Activated CD8-positive, alpha-beta T cell treated with anti-CD3 and anti-CD28 coated beads for 36 hours (primary cell): ENCODE measurements around the gene DTX3. TPM values are rescaled to one million over a fixed set of nuclear protein-coding genes. Genes with fewer than 3 reads are reported as not detected.
"Not testable (repeated sequence)": the region's sequence is repeated elsewhere in the genome, so short reads cannot be mapped to it uniquely, and the experiment has no call there.

Experiments used
- ATAC-seq: fragments of 200-7000 bp; cut with Tn5 transposase; one replicate; pipeline ENCODE4 v1.10.0; 2021; ENCODE audit warnings: mild to moderate bottlenecking, moderate library complexity
- CTCF ChIA-PET: fragments of 350-600 bp; sonication (Branson Sonifier 250); formaldehyde crosslinking; loops from one replicate; lab custom pipeline; 2021; ENCODE audit warnings: antibody characterized with exemption; lab: Charles Lee
- POLR2A ChIA-PET: fragments of 350-600 bp; sonication (Branson Sonifier 250); formaldehyde crosslinking; loops from one replicate; lab custom pipeline; 2021; ENCODE audit warnings: antibody characterized with exemption; lab: Charles Lee
- DNase-seq: peaks from one replicate; pipeline ENCODE4 v3.0.0-alpha.2; 2020
- H3K27ac Mint-ChIP-seq: one replicate; pipeline ENCODE4 v1.8.0; 2021; ENCODE audit warnings: mild to moderate bottlenecking, mixed read lengths
- H3K27me3 Mint-ChIP-seq: one replicate; pipeline ENCODE4 v1.8.0; 2021; ENCODE audit warnings: mixed read lengths
- H3K36me3 Mint-ChIP-seq: one replicate; pipeline ENCODE4 v1.8.0; 2021; ENCODE audit warnings: low read depth, mixed read lengths
- H3K4me1 Mint-ChIP-seq: one replicate; pipeline ENCODE4 v1.8.0; 2021; ENCODE audit warnings: low read depth, mixed read lengths
- H3K4me3 Mint-ChIP-seq: one replicate; pipeline ENCODE4 v1.8.0; 2021; ENCODE audit warnings: mild to moderate bottlenecking, moderate library complexity, mixed read lengths
- H3K9me3 Mint-ChIP-seq: one replicate; pipeline ENCODE4 v1.8.0; 2021; ENCODE audit warnings: mixed read lengths
- intact Hi-C: fragments of 100-400 bp; cut with micrococcal nuclease; formaldehyde crosslinking; loops from one replicate; pipeline ENCODE4 v1.10.0; 2022
- total RNA-seq, 2 experiments: library from RNA; stranded (reverse); gene quantifications; one replicate each; pipeline ENCODE4 v1.2.3, GENCODE V29; 2021
- TF ChIP-seq, protein P1 (sequence below): fragments of 200-600 bp; IDR thresholded peaks from one replicate; pipeline ENCODE4 v1.8.0; 2022; ENCODE audit warnings: antibody characterized with exemption, mild to moderate bottlenecking

Gene DTX3
- total RNA-seq, 2 experiments from 2014 or later: 13.7 to 15.1 TPM

- Mint-ChIP-seq H3K4me1 (peaks cover 6% of the 10 kb centered on the region), H3K4me3 (no peak overlapping the region), H3K9me3 (no peaks in the 10 kb centered on the region), H3K27me3 (peaks cover 18% of the 10 kb centered on the region), H3K36me3 (no peaks in the 10 kb centered on the region), H3K27ac (no peak overlapping the region)
- no peak for DNase-seq
- intact Hi-C loops: no loop called here
- CTCF ChIA-PET: interaction anchor here (0.6 to 1.3 kb wide), 3 partner anchors 10 to 16 kb away, joined by 3 to 12 read pairs (median 5); no protein-coding TSS in a partner anchor
- POLR2A ChIA-PET: interaction anchor here (0.6 kb wide), 1 partner anchor 209 kb away, joined by 3 read pairs; the partner anchor contains the start of gene CTDSP2
- TF ChIP-seq, protein P1, sequence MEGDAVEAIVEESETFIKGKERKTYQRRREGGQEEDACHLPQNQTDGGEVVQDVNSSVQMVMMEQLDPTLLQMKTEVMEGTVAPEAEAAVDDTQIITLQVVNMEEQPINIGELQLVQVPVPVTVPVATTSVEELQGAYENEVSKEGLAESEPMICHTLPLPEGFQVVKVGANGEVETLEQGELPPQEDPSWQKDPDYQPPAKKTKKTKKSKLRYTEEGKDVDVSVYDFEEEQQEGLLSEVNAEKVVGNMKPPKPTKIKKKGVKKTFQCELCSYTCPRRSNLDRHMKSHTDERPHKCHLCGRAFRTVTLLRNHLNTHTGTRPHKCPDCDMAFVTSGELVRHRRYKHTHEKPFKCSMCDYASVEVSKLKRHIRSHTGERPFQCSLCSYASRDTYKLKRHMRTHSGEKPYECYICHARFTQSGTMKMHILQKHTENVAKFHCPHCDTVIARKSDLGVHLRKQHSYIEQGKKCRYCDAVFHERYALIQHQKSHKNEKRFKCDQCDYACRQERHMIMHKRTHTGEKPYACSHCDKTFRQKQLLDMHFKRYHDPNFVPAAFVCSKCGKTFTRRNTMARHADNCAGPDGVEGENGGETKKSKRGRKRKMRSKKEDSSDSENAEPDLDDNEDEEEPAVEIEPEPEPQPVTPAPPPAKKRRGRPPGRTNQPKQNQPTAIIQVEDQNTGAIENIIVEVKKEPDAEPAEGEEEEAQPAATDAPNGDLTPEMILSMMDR: no peak
- ATAC-seq: no peak
Measured at GRCh38 chr12:57637364-57637763, 32.7 kb downstream of the DTX3 start.

DNA sequence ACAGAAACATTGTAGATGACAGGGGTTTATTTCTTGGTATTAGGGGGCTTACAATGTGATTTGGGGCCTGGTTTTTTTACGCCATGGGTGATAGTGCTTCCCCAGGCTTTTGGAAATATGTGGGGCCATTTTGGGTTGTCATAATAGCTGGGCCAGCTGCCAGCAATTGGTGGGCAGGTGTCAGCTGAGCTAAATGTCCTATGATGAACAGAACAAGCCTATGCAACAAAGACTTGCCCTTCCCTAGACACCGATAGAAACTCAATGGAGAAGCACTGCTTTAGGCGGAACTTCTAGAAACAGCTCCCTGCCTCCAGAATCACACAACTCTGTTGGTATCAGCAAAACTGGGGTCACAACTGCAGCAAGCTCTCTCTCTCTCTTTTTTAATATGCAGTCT lies 33.5 kb downstream of the DTX3 start:
- intact Hi-C loops: no loop called here
- CTCF ChIA-PET: interaction anchor here (0.6 to 1.3 kb wide), 5 partner anchors 10 to 912 kb away, joined by 3 to 12 read pairs (median 5); no protein-coding TSS in a partner anchor
- H3K4me1 Mint-ChIP-seq: peaks cover 5% of the 10 kb centered on the region
- no peaks in the 10 kb centered on the region for H3K36me3 Mint-ChIP-seq
- ATAC-seq (no peak), DNase-seq (no peak)
- TF ChIP-seq, protein P1: no peak
- no peaks in the 10 kb centered on the region for H3K9me3 Mint-ChIP-seq
- POLR2A ChIA-PET: no interaction called here
- H3K27ac Mint-ChIP-seq: no peak overlapping the region
- H3K4me3 Mint-ChIP-seq: no peak overlapping the region
- H3K27me3 Mint-ChIP-seq: peaks cover 17% of the 10 kb centered on the region

- POLR2A ChIA-PET: interaction anchor here (0.8 kb wide), 1 partner anchor 13 kb away, joined by 3 read pairs; no protein-coding TSS in a partner anchor
- TF ChIP-seq, protein P1: no peak
- H3K36me3 Mint-ChIP-seq: peaks cover 1% of the 10 kb centered on the region
- H3K9me3 Mint-ChIP-seq: peaks cover 2% of the 10 kb centered on the region
- DNase-seq: no peak
- no peak for ATAC-seq
- H3K4me1 Mint-ChIP-seq: no peaks in the 10 kb centered on the region
- H3K4me3 Mint-ChIP-seq: no peak overlapping the region
- peaks cover 5% of the 10 kb centered on the region for H3K27me3 Mint-ChIP-seq
- intact Hi-C loops: no loop called here
- CTCF ChIA-PET: interaction anchor here (0.6 to 2.1 kb wide), 6 partner anchors 13 to 148 kb away, joined by 3 to 6 read pairs (median 4); partner anchors contain the start of genes ARHGEF25 and OS9
- no peak overlapping the region for H3K27ac Mint-ChIP-seq
Measured at GRCh38 chr12:57640175-57641042, 35.8 kb downstream of the DTX3 start.

- Mint-ChIP-seq H3K4me1 (no peaks in the 10 kb centered on the region), H3K4me3 (no peak overlapping the region), H3K27ac (no peak overlapping the region), H3K36me3 (peaks cover 1% of the 10 kb centered on the region), H3K9me3 (peaks cover 4% of the 10 kb centered on the region), H3K27me3 (peaks cover 3% of the 10 kb centered on the region)
- ChIA-PET CTCF (interaction anchor here (0.8 to 2.2 kb wide), 9 partner anchors 9 to 59 kb away, joined by 4 to 6 read pairs (median 5); partner anchors contain the start of genes B4GALNT1 and OS9), POLR2A (no interaction called here)
- TF ChIP-seq, protein P1: no peak
- DNase-seq (no peak), ATAC-seq (no peak)
- intact Hi-C loops: no loop called here
Measured at GRCh38 chr12:57641699-57642442, 37.2 kb downstream of the DTX3 start.

DNA sequence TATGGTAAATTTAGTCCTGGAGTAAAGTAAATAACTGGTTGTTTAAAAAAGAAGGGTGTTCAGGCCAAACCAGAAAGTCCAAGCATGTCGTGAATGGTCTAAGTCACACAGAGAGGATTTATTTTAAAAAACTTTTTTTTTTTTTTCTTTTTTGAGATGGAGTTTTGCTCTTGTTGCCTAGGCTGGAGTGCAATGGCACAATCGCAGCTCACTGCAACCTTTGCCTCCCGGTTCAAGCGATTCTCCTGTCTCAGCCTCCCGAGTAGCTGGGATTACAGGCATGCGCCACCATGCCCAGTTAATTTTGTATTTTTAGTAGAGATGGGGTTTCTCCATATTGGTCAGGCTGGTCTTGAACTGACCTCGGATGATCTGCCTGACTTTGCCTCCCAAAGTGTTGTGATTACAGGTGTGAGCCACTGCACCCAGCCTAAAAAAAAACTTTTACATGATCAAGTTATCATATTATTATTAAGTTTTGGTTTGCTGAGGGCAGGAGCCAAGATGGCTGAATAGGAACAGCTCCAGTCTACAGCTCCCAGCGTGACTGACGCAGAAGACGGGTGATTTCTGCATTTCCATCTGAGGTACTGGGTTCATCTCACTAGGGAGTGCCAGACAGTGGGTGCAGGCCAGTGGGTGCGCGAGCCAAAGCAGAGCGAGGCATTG lies 41.5 kb downstream of the DTX3 start:
- POLR2A ChIA-PET, H3K36me3 Mint-ChIP-seq, H3K4me3 Mint-ChIP-seq, intact Hi-C loops, H3K27ac Mint-ChIP-seq, H3K9me3 Mint-ChIP-seq, H3K27me3 Mint-ChIP-seq, DNase-seq, ATAC-seq, H3K4me1 Mint-ChIP-seq: not testable (repeated sequence)
- CTCF ChIA-PET: interaction anchor here (0.7 to 2.8 kb wide), 3 partner anchors 19 to 71 kb away, joined by 3 to 9 read pairs (median 4); no protein-coding TSS in a partner anchor

DNA sequence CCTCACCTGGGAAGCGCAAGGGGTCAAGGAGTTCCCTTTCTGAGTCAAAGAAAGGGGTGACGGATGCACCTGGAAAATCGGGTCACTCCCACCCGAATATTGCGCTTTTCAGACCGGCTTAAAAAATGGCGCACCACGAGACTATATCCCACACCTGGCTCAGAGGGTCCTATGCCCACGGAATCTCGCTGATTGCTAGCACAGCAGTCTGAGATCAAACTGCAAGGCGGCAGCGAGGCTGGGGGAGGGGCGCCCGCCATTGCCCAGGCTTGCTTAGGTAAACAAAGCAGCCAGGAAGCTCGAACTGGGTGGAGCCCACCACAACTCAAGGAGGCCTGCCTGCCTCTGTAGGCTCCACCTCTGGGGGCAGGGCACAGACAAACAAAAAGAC lies 42.0 kb downstream of the DTX3 start:
- H3K36me3 Mint-ChIP-seq, H3K9me3 Mint-ChIP-seq, POLR2A ChIA-PET, H3K4me1 Mint-ChIP-seq, ATAC-seq, DNase-seq, H3K27ac Mint-ChIP-seq, H3K4me3 Mint-ChIP-seq, H3K27me3 Mint-ChIP-seq, intact Hi-C loops: not testable (repeated sequence)
- CTCF ChIA-PET: interaction anchor here (0.7 to 1.1 kb wide), 2 partner anchors 26 to 71 kb away, joined by 3 to 4 read pairs; no protein-coding TSS in a partner anchor
